ENCODE results near the gene EGLN1.

Gene EGLN1

DNA sequence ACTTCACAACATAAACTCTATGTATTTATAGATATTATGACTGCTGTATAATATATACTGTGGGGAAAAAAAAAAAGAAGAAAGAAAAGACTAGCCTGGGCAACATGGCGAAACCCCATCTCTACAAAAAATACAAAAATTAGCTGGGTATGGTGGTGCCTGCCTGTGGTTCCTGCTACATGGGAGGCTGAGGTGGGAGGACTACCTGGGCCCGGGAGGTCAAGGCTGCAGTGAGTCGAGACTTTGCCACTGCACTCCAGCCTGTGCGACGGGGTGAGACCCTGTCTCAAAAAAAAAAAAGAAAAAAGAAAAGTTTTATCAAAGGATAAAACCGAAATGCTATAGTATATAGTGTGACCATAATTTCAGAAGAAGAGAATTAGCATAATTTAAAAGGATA lies 87.1 kb downstream of the EGLN1 start:
- no peak for DNase-seq (ENCODE audit: extremely low read depth in 1 of 2, low read depth in 1 of 2)

- no peak for DNase-seq (ENCODE audit: extremely low read depth in 1 of 2, low read depth in 1 of 2)
Observed at GRCh38 chr1:231334079-231334666, 87.9 kb downstream of the EGLN1 start.

DNA sequence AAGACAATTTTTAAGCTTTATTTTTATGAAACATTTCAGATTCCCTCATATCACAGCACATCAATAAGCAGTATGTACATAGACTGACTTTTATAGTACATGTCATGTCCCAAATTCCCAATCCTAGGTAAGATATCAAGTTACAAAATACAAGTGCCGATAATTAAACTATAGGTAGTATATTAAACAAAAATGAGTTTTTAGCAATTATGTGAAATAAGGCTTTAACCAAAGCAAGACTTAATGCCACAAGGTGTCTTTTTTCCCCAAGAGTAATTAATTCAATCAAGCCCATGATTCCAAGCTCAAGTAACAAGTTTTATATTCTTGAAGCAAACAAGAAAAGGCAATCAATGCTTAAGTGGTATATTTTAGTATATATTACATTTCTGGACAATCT lies 89.3 kb downstream of the EGLN1 start:
- no peak for DNase-seq (ENCODE audit: extremely low read depth in 1 of 2, low read depth in 1 of 2)

DNA sequence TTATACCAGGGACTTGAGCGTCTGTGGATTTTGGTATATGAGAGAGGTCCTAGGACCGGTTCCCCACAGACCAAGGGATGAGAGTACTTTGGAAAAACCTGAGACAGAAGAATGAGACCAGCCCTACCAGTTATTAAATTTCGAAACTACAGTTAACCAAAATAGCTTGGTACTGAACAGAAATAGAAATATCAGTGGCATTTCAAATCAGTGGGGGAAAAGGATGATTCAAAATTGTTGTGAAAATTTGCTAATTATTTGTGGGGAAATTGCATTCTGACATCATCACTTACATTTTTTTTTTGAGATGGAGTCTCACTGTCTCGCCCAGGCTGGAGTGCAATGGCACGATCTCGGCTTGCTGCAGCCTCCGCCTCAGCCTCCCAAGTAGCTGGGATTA lies 92.6 kb downstream of the EGLN1 start:
- no peak for DNase-seq (ENCODE audit: extremely low read depth in 1 of 2, low read depth in 1 of 2)

GRCh38 chr1:231327617-231328016 lies 94.5 kb downstream of the EGLN1 start:
- no peak for DNase-seq (ENCODE audit: extremely low read depth in 1 of 2, low read depth in 1 of 2)

- DNase-seq (ENCODE audit: extremely low read depth in 1 of 2, low read depth in 1 of 2): no peak
Observed at GRCh38 chr1:231326248-231326647, 95.8 kb downstream of the EGLN1 start.

DNA sequence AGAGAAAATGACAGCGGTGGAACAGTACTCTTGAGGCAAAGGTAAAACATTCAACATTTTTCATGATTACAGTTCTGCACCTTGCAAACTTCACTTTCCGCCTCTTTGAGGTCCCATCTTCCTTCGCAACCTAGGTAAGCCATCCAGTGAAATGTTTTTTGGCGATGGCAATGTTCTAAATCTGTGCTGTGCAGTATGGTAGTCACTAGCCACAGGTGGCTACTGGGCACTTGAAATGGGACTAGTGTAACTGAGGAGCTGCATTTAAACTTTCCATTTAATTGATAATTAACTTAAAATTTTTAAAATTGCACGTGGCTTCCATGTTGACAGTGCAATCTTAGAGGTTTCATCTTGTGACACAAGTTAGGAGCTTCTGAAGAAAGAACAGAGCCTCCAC lies 97.4 kb downstream of the EGLN1 start:
- no peak for DNase-seq (ENCODE audit: extremely low read depth in 1 of 2, low read depth in 1 of 2)

DNA sequence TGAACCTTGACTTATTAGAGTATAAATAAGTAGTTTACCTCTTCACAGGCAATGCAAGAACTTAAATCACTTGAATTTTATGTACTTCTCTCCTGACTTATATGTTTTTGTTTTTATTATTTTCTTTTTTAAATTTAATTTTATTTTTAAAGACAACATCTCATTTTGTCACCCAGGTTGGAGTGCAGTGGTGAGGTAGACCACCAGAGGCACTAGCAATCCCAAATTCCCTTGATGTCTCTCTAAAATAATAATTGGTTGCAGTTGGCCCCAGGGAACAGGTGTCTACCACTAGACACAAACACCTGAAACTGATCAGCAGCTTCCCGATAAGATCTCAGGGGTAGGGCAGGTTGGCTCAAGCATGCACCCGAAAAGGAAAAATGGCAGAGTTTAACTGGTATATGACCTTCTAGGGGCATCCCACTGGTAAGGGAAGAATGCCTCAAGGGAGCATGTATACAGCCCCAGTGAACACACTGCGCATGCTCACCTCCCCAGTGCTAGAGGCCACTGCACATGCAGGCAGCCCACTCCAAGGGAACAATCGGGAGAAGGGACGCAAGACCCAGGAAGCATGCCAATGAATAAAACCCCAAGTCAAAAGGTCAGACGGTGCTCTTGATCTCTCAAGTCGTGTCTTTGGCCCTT lies 99.1 kb downstream of the EGLN1 start:
- no peak for DNase-seq (ENCODE audit: extremely low read depth in 1 of 2, low read depth in 1 of 2)

- no peak for DNase-seq (ENCODE audit: extremely low read depth in 1 of 2, low read depth in 1 of 2)
Observed at GRCh38 chr1:231319080-231319479, 103.0 kb downstream of the EGLN1 start.

DNA sequence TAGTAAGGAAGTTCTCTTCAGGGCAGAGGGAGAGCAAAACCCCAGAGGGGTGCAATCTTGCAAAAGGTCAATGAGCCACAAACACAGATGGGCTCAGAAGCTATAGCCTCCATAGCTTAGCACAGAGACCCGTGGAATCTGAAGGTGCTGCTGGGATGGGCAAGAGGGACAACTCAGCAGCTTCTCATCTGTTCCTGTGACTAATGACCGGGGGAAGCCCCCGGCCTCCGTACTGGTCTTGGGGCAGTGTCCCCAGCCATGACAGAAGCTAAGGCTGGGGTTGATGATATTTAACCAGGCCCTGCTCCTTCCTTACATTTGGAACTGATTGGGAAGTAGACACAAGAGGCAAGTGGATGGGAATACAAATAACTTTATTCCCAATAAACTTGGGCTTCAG lies 103.5 kb downstream of the EGLN1 start:
- no peak for DNase-seq (ENCODE audit: extremely low read depth in 1 of 2, low read depth in 1 of 2)

GRCh38 chr1:231318015-231318355 lies 104.1 kb downstream of the EGLN1 start:
- DNase-seq (ENCODE audit: extremely low read depth in 1 of 2, low read depth in 1 of 2): no peak

- no peak for DNase-seq (ENCODE audit: extremely low read depth in 1 of 2, low read depth in 1 of 2)
Observed at GRCh38 chr1:231317306-231318014, 104.6 kb downstream of the EGLN1 start.

- peak in 1 of 2 donors; percentile 4 for DNase-seq (ENCODE audit: extremely low read depth in 1 of 2, low read depth in 1 of 2)
Observed at GRCh38 chr1:231315887-231316286, 106.2 kb downstream of the EGLN1 start.

Data from activated CD8-positive, alpha-beta memory T cell treated with anti-CD3 and anti-CD28 coated beads for 1 hour (primary cell).